H9 (cell line): ENCODE results near the gene LGALS12. TPM values are rescaled to one million over a fixed set of nuclear protein-coding genes. Genes with fewer than 3 reads are reported as not detected.

Experiments
- DNase-seq: peaks from one replicate; pipeline ENCODE4 v3.0.0-alpha.2; 2017
- H2AFZ ChIP-seq: one replicate; pipeline ENCODE4 v1.6.1; 2013; ENCODE audit warnings: mild to moderate bottlenecking, low read length, control low read depth, moderate library complexity
- H2AK5ac ChIP-seq: 2 replicates; pipeline ENCODE4 v1.6.1; 2013; ENCODE audit warnings: low read length, control low read depth, mixed read lengths; ENCODE audit not compliant: insufficient read length
- H2BK120ac ChIP-seq: one replicate; pipeline ENCODE4 v1.6.1; 2013; ENCODE audit warnings: low read depth, mild to moderate bottlenecking, low read length, control low read depth, inconsistent platforms; ENCODE audit not compliant: poor library complexity, severe bottlenecking
- H2BK12ac ChIP-seq: 2 replicates; pipeline ENCODE4 v1.6.1; 2013; ENCODE audit warnings: low read length, control low read depth, mixed read lengths, low read depth; ENCODE audit not compliant: insufficient read length
- H2BK15ac ChIP-seq: 2 replicates; pipeline ENCODE4 v1.6.1; 2013; ENCODE audit warnings: low read depth, low read length, control low read depth
- H2BK20ac ChIP-seq: one replicate; pipeline ENCODE4 v1.6.1; 2013; ENCODE audit warnings: low read depth, mild to moderate bottlenecking, low read length, control low read depth, inconsistent platforms; ENCODE audit not compliant: poor library complexity, severe bottlenecking
- H2BK5ac ChIP-seq: 2 replicates; pipeline ENCODE4 v1.6.1; 2013; ENCODE audit warnings: low read length, control low read depth, mixed read lengths; ENCODE audit not compliant: insufficient read length
- H3K14ac ChIP-seq: 2 replicates; pipeline ENCODE4 v1.6.1; 2013; ENCODE audit warnings: low read length, control low read depth; ENCODE audit not compliant: insufficient read depth
- H3K18ac ChIP-seq: 2 replicates; pipeline ENCODE4 v1.6.1; 2013; ENCODE audit warnings: low read depth, mild to moderate bottlenecking, mixed read lengths, low read length, control low read depth; ENCODE audit not compliant: insufficient read length
- H3K23ac ChIP-seq: 2 replicates; pipeline ENCODE4 v1.6.1; 2013; ENCODE audit warnings: low read length, control low read depth, mixed read lengths, low read depth; ENCODE audit not compliant: insufficient read length
- H3K23me2 ChIP-seq: 2 replicates; pipeline ENCODE4 v1.6.1; 2013; ENCODE audit warnings: low read depth, mild to moderate bottlenecking, mixed read lengths, low read length, control low read depth; ENCODE audit not compliant: insufficient read length, poor library complexity, severe bottlenecking
- H3K27ac ChIP-seq: 2 replicates; pipeline ENCODE4 v1.5.1; 2013; ENCODE audit warnings: low read length, control low read depth, mixed read lengths, low read depth; ENCODE audit not compliant: insufficient read length
- H3K27me3 ChIP-seq: 2 replicates; pipeline ENCODE4 v1.6.1; 2013; ENCODE audit warnings: low read length, control low read depth, inconsistent platforms; ENCODE audit not compliant: insufficient read depth
- H3K4ac ChIP-seq: 2 replicates; pipeline ENCODE4 v1.6.1; 2013; ENCODE audit warnings: low read depth, mild to moderate bottlenecking, control low read depth, inconsistent platforms, low read length, moderate library complexity
- H3K4me1 ChIP-seq: 2 replicates; pipeline ENCODE4 v1.6.1; 2013; ENCODE audit warnings: low read length, control low read depth, inconsistent platforms; ENCODE audit not compliant: insufficient read depth
- H3K4me2 ChIP-seq: 2 replicates; pipeline ENCODE4 v1.6.1; 2013; ENCODE audit warnings: low read length, control low read depth, mixed read lengths; ENCODE audit not compliant: insufficient read length, insufficient read depth
- H3K56ac ChIP-seq: 2 replicates; pipeline ENCODE4 v1.6.1; 2013; ENCODE audit warnings: low read depth, mild to moderate bottlenecking, mixed read lengths, low read length, control low read depth; ENCODE audit not compliant: insufficient read length
- H3K79me1 ChIP-seq: 2 replicates; pipeline ENCODE4 v1.6.1; 2013; ENCODE audit warnings: low read depth, mild to moderate bottlenecking, moderate library complexity, low read length, control low read depth, inconsistent platforms; ENCODE audit not compliant: insufficient read depth, poor library complexity, severe bottlenecking
- H3K79me2 ChIP-seq: 2 replicates; pipeline ENCODE4 v1.6.1; 2013; ENCODE audit warnings: low read length, control low read depth, inconsistent platforms; ENCODE audit not compliant: insufficient read depth
- H3K9ac ChIP-seq: 2 replicates; pipeline ENCODE4 v1.6.1; 2013; ENCODE audit warnings: low read length, control low read depth, mixed read lengths; ENCODE audit not compliant: insufficient read length; ENCODE audit errors: extremely low read depth
- H3K9me3 ChIP-seq: one replicate; pipeline ENCODE4 v1.6.1; 2013; ENCODE audit warnings: low read depth, low read length, inconsistent platforms; ENCODE audit not compliant: control insufficient read depth
- H3T11ph ChIP-seq: one replicate; pipeline ENCODE4 v1.6.1; 2013; ENCODE audit warnings: mild to moderate bottlenecking, low read length, control low read depth, inconsistent platforms
- H4K20me1 ChIP-seq: one replicate; pipeline ENCODE4 v1.6.1; 2013; ENCODE audit not compliant: control insufficient read depth, insufficient read length, insufficient read depth
- H4K5ac ChIP-seq: 2 replicates; pipeline ENCODE4 v1.6.1; 2013; ENCODE audit warnings: low read depth, mild to moderate bottlenecking, mixed read lengths, low read length, control low read depth; ENCODE audit not compliant: insufficient read length
- H4K8ac ChIP-seq: replicated peaks from 2 replicates; pipeline ENCODE4 v1.6.1; 2013; ENCODE audit warnings: low read length, control low read depth, mixed read lengths, low read depth; ENCODE audit not compliant: insufficient read length
- H4K91ac ChIP-seq: 2 replicates; pipeline ENCODE4 v1.6.1; 2013; ENCODE audit warnings: low read depth, mild to moderate bottlenecking, moderate library complexity, mixed read lengths, low read length, control low read depth; ENCODE audit not compliant: insufficient read length
- H3K27ac Mint-ChIP-seq, 3 experiments: 2 replicates in 2 of 3; 3 replicates in 1 of 3; pipeline ENCODE4 v1.8.0; 2020 to 2021; ENCODE audit warnings: mixed read lengths in 3 of 3, mild to moderate bottlenecking in 1 of 3, moderate library complexity in 1 of 3
- H3K27me3 Mint-ChIP-seq: 2 replicates; pipeline ENCODE4 v1.8.0; 2021; ENCODE audit warnings: low read depth, mild to moderate bottlenecking, moderate library complexity, mixed read lengths
- H3K36me3 Mint-ChIP-seq, 3 experiments: 2 replicates in 2 of 3; 3 replicates in 1 of 3; pipeline ENCODE4 v1.8.0; 2020 to 2021; ENCODE audit warnings: low read depth in 3 of 3, mixed read lengths in 3 of 3; ENCODE audit not compliant: insufficient read depth in 1 of 3
- H3K4me1 Mint-ChIP-seq, 2 experiments: 2 replicates each; pipeline ENCODE4 v1.8.0; 2020; ENCODE audit warnings: mixed read lengths in 2 of 2
- H3K4me3 Mint-ChIP-seq, 2 experiments: 2 replicates in 1 of 2; 3 replicates in 1 of 2; pipeline ENCODE4 v1.8.0; 2020 to 2021; ENCODE audit warnings: mild to moderate bottlenecking in 2 of 2, mixed read lengths in 2 of 2, moderate library complexity in 1 of 2
- H3K9me3 Mint-ChIP-seq, 2 experiments: 2 replicates in 1 of 2; 3 replicates in 1 of 2; pipeline ENCODE4 v1.8.0; 2020; ENCODE audit warnings: mild to moderate bottlenecking in 2 of 2, mixed read lengths in 2 of 2, moderate library complexity in 1 of 2
- CTCF ChIP-seq: fragments of 200-600 bp; sonication (generic); conservative IDR thresholded peaks from 3 replicates; pipeline ENCODE4 v1.8.0; 2021; ENCODE audit warnings: antibody characterized with exemption, mild to moderate bottlenecking
- WGBS: extraction: QIAGEN DNeasy Blood & Tissue Kit; methylation state at CpG from one replicate; pipeline ENCODE4 v1.1.7; 2013; ENCODE audit warnings: missing lambda C conversion rate, low lambda C conversion rate, mixed read lengths; ENCODE audit not compliant: insufficient read length; ENCODE audit errors: extremely low coverage; 5-methylcytosine and 5-hydroxymethylcytosine counted together
- total RNA-seq: library from RNA; stranded (reverse); gene quantifications from 2 replicates; pipeline ENCODE4 v1.2.1, GENCODE V29; 2021

The LGALS12 gene
- total RNA-seq, 1 experiment from 2014 or later, result 1.9 TPM

GRCh38 chr11:63557570-63557969 is 51.7 kb downstream of the LGALS12 start:
- Histone ChIP-seq H3K56ac (no peak overlapping the region), H3K79me1 (no peaks in the 10 kb centered on the region), H3K14ac (no peak overlapping the region), H3K18ac (no peak overlapping the region), H4K5ac (no peak overlapping the region), H4K91ac (no peak overlapping the region), H3K27ac (no peak overlapping the region), H4K8ac (no peak overlapping the region), H2BK20ac (no peak overlapping the region), H3K4me1 (0 out of 2 replicates have a peak, but pooled peaks cover 4% of the 10 kb centered on the region), H3K9ac (no peak overlapping the region), H3T11ph (no peak overlapping the region), H2AK5ac (no peak overlapping the region), H2BK15ac (no peak overlapping the region), H3K27me3 (no peaks in the 10 kb centered on the region), H2BK120ac (no peak overlapping the region), H3K4ac (no peak overlapping the region), H2BK12ac (no peak overlapping the region), H4K20me1 (no peaks in the 10 kb centered on the region), H2BK5ac (no peak overlapping the region), H3K79me2 (no peaks in the 10 kb centered on the region), H3K4me2 (no peak overlapping the region), H3K9me3 (no peaks in the 10 kb centered on the region), H2AFZ (no peak overlapping the region), H3K23ac (no peak overlapping the region), H3K23me2 (no peaks in the 10 kb centered on the region)
- Mint-ChIP-seq H3K27me3 (peaks cover under 1% of the 10 kb centered on the region), H3K9me3 (no peaks in the 10 kb centered on the region), H3K4me1 (peaks cover 32 to 48% of the 10 kb centered on the region in 2 experiments), H3K36me3 (no peaks in the 10 kb centered on the region), H3K27ac (no peak overlapping the region), H3K4me3 (no peak overlapping the region)
- DNase-seq, result peak; percentile 3
- WGBS, result no CpG with 5 or more reads among the region's 7 CpGs
- TF ChIP-seq CTCF, result no peak
